Hematopoietic multipotent progenitor cell (in vitro differentiated cells): ENCODE measurements around the gene TIMM44. TPM values are rescaled to one million over a fixed set of nuclear protein-coding genes. Genes with fewer than 3 reads are reported as not detected.
"Not testable (repeated sequence)": the region's sequence is repeated elsewhere in the genome, so short reads cannot be mapped to it uniquely, and the experiment has no call there.

Experiments used
- DNase-seq, 3 donors: peaks; one replicate each; pipeline ENCODE4 v3.0.0-alpha.2; 2011 to 2015; ENCODE audit warnings: low read depth in 2 of 3, low spot score in 2 of 3
- total RNA-seq: library from RNA; depleted of rRNA; stranded (reverse); fragments of >200 nt; gene quantifications from one replicate; pipeline ENCODE4 v1.2.3, GENCODE V29; 2012

TIMM44 gene
- total RNA-seq, 1 donor, result 44.7 TPM

DNA sequence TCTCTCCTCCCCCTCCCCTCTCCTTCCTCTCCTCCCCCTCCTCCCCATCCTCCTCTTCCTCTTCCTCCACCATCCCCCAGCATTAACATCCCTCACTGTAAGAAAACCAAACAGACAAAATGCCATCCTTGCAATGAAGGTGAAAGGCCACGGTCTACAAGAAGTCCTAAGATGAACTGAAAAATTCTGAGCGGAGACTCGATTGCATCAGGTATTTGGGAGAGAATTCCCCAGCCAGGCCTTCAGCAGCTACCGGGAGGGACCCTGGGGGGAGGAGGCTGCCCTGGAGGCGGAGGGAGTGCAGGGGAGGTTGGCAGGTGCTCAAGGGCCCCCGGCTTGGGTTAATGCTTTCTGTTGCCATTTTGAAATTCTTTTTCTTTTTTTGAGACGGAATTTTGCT lies 10.1 kb upstream of the TIMM44 start:
- no peak for DNase-seq

DNA sequence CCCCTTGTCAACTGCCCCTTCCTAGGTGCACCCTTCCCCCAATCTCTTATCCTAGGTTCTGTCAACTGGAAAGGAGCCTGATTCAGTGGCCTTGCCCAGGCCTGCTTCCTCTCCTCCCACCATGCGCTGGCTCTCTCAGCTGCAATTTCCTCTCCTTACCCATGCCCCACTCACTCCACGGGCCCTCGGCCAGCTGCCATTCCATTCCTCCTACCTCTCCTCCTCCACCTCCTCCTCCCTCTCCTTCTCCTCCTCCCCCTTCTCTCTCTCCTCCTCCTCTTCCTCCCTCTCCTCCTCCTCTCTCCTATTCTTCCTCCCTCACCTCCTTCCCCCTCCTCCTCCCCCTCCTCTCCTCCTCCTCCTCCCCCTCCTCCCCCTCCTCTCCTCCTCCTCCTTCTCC lies 9.6 kb upstream of the TIMM44 start:
- no peak for DNase-seq

DNA sequence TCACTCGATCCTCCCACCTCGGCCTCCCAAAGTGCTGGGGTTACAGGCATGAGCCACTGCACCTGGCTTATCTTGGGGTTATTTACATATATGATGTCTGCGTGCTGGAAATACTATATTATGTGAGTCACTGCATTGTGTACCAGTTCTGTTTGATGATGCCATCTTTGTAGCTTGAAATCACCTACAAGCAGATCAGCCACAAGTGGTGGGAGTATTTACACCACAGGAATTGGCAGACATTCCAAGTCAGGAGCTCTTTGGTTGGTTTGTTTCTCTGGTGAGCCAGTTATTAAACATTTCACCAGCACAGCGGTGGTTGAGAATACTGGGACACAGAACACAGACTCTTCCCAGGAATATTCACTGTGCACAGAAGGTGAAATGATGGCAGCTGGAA lies 4.5 kb upstream of the TIMM44 start:
- no peak for DNase-seq

DNA sequence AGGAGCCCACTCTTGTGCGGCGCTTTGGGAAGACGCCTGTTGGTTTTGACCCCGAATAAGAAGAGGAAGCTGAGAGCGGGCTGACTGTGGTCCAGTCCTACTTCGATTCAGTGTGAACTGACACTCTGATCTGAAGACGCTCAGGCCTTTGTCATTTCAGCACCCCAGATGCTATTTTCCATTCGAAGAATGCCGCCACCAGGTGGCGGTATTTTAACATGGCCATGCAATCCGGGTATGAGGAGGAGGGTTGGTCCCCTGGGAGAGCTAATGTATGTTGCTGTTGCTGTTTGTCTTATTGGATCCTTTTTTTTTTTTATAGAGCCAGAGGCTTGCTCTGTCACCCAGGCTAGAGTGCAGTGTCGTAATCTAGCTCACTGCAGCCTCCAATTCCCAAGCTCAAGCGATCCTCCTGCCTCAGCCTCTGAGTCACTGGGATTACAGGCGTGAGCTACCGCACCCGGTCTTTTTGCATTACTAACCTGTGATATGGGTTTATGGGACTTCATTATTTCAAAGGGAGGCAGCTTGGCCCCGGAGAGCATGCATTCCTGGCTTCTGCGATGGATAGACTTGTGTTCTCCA lies 803 bp upstream of the TIMM44 start:
- peak; percentile 80 to 95 (median 87) for DNase-seq

DNA sequence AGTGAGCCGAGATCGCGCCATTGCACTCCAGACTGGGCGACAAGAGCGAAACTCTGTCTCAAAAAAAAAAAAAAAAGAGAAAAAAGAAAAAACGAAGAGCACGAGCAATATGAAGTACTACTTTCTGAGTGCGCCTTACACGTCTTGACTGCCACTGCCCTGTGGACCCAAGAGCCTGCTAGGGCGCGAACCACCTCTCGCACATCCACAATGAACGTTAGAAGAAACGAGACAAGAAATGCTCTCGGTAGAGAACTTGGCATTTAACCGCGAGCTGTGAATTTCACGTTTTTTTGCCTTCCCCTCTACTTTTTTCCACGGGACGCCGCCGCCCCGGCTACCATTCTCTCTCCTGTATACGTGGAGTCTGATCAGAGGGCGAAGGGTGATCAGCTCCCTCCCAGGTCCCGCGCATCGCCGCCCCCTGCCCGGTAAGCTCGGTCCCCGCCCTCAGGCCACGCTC lies 454 bp downstream of the TIMM44 start:
- DNase-seq, result no peak

DNA sequence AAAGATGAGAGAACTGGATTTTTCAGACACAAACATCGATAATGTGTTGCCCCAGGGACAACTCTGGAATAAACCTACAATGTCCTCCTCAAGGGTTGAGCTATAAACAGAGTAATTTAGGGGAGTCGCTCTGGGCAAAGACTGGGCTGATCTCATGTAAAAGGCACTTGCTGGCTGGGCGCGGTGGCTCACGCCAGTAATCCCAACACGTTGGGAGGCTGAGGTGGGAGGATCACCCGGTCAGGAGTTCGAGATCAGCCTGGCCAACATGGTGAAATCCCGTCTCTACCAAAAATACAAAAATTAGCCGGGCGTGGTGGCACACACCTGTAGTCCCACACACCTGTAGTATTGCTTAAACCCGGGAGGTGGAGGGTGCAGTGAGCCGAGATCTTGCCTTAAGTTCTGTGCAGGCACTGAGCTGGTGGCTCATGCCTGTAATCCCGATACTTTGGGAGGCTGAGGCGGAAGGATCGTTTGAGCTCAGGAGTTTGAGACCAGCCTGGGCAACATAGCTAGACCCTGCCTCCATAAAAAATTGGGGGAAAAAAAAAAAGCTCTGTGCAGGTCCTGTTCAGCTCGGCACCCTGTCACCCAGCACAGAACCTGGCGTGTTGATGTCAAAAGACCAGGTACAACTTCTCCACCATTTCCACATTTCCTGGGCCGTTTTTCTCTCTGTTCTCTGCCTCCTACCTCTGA lies 1.4 kb downstream of the TIMM44 start:
- no peak for DNase-seq

DNA sequence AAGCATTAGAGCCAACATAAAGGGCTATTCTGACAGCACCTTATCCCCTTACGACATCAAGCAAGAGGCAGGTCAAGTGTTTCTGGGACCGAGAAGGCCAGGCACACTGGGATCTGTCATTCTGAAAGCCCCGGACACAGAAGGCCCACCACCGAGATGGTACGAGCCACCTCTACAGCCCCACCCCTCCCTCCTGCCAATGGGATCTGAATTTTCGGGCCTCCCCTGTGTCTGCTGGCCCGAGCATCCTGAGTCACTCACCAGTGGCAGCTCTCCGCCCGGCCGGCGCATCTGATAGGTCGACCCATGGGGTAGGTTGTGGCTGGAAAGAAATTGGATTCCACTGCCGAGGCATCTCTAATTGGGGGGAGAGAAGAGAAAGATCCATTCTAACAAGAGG lies 2.6 kb downstream of the TIMM44 start:
- DNase-seq, result no peak

DNA sequence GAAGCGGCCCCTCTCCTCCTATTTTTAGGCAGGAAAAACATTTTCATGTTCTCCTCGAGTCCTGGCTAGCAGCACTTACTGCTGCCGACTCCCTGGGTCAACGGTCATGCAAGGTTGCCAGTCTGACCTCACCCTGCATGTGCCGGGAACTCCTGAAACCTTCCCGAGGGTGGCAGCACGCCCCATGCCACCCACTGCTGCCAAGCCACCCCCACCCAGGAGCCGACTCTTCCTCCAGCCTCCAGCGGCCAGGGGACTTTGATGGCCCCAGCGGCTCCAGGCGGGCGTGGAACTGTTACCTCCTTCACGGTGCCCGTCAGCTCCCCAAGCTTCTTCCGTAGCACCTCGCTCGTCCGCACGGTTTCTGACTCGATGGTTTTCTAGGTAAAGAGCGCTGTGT lies 8.7 kb downstream of the TIMM44 start:
- DNase-seq, result no peak

DNA sequence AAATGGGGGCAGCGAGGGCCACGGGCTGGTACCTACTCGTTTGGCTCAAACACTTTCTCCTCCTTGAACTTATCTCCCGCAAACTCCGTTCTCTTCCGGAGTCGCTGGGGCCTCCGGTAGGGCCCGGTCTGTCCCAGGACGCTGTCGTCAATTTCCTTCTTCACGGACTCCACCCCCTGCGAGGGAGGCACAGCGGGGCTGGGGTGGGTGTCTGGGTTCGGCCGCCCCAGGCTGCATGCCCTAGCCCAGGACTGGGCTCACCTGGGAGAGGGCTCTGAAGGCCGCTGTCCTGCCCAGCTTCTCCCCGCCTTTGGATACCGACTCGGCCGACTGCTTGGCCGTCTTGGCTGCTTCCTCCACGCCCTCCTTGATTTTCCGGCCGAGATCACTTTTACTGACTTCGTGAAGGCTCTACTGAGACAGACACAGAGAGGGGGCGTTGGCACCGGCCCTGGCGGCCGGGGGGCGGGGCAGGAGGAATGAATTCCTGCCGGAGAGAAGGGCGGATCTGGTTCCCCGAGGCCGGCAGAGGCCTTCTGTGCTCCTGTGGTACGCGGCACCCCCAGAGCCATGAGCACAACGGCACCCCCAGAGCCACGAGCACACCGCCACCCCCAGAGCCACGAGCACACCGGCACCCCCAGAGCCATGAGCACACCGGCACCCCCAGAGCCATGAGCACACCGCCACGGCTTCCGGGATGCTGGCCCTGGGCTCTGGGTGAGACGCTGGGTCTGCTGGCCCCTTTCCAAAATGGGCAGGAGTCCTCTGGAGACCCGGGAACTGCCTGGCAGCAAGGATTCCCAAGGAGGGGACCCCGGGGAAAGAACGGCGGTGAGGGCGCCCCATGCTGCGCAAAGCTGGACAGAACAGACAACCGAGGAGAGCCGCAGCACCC lies 9.4 kb downstream of the TIMM44 start:
- no peak for DNase-seq

DNA sequence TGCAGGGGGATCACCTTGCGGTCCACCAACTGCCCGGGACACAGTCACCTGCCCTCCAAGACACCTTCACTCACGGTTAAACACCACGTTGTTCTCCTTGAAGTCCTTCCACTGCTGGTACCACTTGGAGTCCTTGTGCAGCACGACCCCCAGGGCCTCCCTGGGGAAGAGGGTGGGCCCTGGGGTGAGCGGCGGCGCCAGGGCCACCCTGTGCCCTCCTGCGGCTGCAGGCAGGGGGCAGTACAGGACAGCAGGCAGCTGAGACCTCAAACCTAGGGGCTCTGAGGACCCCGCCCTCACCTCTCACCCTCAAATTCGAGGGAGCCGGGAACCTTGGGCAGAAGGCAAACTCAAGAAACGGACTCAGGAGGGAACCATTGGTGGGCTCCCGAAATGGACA lies 10.1 kb downstream of the TIMM44 start:
- no peak for DNase-seq

DNA sequence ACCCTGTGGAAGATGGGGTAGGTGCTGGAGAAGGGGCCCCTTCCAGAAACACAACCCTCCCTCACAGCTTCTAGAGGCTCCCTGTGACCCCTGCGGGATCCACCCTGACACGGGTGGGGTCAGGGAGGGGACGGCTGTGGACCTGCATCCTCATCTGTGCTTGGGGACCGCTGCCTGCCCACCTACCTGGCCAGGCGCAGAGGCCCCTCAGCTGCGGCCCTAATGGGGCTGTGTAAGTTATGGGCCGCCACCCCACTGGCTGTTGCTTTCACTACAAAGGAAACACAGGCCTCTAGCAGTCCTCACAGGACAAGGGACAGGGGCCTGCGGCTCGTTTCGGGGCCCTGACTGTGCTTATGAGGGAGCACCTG lies 10.6 kb downstream of the TIMM44 start:
- no peak for DNase-seq

DNA sequence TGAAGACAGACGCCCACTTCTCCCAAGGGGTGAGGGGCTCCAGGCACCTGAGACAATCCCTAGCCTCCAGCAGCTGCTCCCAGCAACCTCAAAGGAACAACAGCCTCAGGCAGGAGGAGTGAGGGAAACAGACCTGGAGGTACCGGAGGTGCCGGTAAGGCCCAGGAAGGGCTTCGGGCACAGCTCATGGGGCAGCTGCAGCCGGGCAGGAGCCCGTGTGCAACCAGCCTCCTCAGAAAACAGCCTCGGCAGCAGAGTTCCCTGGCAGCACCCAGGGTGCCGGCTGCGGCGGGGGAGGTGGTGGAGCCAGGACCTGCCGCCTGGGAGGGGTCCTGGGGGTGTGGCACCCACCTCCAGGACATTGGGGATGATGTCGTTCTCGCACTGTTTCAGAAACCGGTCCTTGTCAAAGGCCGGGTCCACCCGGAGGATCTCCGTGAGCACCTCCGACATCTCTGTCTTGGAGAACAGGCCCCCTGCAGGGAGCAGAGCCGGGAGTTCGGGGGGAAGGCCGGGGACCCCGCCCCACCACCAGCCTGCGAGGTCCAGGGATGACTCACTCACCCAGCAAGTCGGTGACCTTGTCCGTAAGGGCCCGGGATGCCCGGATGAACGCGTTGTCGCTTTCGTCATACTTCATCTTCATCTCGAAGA lies 11.1 kb downstream of the TIMM44 start:
- no peak for DNase-seq

DNA sequence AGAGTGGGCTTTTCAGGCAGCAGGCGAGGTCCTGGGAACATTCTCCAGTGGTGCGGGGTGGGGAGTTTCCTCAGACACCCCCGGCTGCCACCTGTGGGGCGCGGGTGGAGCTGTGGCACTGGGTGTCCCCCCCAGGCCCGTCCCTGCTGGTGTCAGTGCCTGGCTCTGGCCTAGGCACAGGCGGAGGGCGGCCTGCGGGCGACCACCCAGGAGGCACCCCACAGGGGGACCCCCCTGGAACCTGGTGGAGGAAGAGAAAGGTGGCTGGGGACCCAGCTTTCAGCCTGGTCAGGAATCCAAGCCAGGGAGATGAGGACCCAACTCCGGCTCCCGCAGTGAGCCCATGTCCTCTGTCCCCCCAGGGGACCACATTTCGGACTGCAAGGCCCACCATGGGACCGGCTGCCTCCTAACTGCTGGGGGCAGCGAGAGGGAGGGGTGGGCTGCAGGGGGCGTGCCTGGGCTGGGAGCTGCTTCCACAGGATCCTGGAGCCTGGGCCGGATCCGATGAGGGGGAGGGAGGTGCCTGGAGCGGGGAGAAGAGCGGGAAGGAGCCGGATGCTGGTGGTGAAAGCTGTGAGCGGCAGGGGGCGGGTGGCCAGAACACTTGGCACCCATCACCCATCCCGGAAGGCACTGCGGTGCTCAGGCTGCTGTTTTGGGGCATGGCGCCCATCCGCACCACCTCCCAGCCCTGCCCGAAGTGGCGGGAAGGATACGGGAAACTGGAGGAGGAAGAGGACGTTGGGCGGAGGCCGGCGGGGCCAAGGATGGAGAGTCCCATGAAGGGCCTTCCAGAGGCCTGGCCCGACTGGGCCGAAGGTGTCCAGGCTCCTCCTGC lies 12.0 kb downstream of the TIMM44 start:
- no peak for DNase-seq

DNA sequence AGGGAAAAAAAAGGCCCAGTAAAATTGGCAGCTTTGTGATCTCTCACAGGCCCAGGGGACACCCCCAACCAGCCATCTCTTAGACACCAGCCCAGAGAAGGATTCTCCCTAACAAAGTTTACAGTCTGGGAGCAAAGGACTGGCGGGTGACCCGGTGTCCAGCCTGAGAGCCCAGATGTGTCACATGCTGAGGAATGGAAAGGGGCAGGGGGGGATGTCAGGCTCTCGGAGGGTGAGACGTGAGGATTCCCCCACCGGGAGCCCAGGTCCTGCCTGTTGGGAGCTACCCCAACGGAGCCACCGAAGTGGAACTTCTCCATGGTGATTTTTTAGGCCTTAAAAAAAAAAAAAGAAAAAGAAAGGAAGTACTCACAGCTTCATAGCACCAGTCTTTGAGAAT lies 12.7 kb downstream of the TIMM44 start:
- no peak for DNase-seq

DNA sequence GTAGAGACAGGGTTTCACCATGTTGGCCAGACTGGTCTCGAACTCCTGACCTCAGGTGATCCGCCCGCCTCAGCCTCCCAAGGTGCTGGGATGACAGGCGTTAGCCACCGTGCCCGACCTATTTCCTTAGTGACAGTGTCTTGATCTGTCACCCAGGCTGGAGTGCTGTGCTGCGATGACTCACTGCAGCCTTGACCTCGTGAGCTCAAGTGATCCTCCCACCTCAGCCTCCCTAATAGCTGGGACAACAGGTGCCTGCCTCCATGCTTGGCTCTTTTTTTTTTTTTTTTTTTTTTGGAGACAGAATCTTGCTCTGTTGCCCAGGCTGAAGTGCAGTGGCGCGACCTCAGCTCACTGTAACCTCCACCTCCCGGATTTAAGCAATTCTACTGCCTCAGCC lies 13.4 kb downstream of the TIMM44 start:
- DNase-seq, result not testable (repeated sequence)

DNA sequence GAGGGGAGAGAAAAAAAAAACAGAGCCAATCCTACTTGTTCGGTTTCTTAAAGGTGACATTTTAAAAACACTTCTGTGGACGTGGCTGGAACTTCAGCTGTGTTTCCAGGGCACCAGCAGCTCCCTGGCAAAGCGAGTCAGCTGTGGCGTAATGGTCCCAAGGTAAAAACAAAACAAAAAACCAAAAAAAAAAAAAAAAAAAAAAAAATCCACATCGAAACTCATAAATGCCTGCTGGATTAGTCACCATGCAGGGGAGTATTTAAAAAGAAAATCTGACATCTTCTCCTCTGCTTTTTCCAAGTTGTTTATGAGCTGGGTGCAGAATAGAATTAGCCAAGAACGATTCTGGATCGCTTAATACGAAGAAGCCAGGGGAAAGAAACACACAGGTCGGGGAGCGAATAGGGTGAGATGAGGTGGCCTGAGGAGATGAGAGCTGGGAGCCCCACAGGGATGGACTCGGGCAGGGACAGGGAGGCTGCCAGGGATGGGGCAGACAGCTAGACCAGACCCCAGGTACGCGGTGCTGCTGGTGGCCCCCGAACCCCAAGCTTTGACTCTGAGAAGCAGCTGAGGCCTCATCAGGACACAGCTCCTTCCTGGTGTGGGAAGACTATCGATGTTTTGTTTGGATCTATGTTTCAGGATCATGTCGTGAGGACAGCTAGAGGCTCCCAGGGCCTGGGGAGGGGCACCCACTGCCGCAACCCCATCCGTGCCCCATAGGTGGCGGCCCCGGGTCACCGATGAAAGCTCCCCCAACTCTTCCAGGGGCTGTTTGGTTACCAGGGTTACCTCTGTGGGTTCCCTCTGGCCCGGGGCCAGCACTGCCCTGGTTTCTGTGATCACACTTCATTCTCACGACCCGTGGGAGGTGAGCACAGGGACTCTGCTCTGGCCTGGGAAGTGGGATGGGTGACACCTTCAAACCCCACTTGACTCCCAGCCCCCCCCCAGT lies 14.4 kb downstream of the TIMM44 start:
- DNase-seq, result peak in 2 of 3 donors; percentile 92 to 95

DNA sequence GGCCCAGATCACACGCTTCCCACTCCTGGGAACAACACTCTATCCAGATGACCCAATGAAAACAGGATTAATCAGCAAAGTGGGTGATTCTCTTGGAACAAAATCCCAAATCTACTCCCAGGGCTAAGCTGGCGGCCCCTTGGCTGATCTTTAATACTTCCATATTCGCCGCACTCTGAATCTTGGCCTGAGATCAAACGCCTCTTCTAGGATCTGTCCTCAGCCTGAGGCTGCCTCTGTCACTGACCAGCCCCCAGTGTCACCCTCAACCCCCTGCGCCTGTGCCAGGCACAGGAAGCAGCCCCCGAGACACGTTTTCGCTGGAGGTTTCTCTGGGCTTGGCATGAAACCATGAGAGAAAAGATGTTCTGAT lies 15.1 kb downstream of the TIMM44 start:
- no peak for DNase-seq

DNA sequence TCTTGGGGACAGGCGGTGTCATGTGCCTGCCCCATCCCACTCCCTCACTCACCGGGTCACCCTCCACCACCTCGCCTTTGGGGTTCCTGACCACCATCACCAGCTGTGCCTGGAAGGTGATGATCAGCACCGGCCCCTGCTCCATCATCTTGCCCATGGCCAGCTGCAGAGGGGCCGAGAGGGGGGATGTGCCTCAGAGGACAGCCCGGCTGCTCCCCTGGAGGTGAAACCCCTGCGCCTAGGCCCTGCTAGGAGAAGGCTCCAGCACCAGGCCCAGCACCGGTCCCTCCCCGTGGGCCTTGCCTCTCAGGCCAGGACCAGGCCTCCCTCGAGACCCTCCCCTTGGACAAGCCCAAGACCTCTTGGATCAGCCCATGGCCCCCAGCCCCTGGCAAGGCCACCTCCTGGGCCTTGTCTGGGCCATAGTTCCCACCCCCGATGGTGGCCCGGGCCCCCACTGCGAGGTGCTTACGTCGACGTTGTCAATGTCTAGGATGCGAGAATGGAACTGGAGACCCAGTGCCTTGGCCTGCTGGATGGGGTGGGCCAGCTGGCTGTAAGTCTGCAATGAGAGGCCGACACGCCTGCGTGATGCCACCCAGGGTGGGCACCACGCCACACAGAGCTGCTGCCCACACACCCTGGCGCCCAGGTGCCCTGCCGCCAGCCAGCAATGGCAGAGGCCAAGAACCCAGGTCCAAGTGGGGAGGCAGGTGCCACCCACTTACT lies 15.7 kb downstream of the TIMM44 start:
- DNase-seq, result no peak
